Neutrophil (primary cell): ENCODE data around the gene ATP6V0A1.
A peak's percentile ranks its signal among the peaks of the same experiment; 100 is the strongest.

Experiments used
- H3K27ac ChIP-seq: fragments of 200-600 bp; sonication (generic); 2 replicates; pipeline ENCODE4 v1.5.1; 2016; ENCODE audit warnings: mild to moderate bottlenecking, moderate library complexity
- H3K27me3 ChIP-seq: fragments of 200-600 bp; sonication (generic); 2 replicates; pipeline ENCODE4 v1.6.0; 2016; ENCODE audit warnings: mild to moderate bottlenecking
- H3K36me3 ChIP-seq: fragments of 200-600 bp; sonication (generic); 2 replicates; pipeline ENCODE4 v1.5.1; 2017
- H3K4me1 ChIP-seq, 2 experiments: fragments of 200-600 bp in 1 of 2; sonication (generic) in 1 of 2; 1 replicate in 1 of 2; 2 replicates in 1 of 2; pipeline versions ENCODE4 v1.5.1 to v1.6.1; 2013 to 2016; ENCODE audit warnings: low read depth in 1 of 2, low read length in 1 of 2, mild to moderate bottlenecking in 1 of 2, moderate library complexity in 1 of 2; ENCODE audit not compliant: control insufficient read depth in 1 of 2, insufficient read depth in 1 of 2
- H3K4me3 ChIP-seq, 2 experiments: fragments of 200-600 bp in 1 of 2; sonication (generic) in 1 of 2; 1 replicate in 1 of 2; 2 replicates in 1 of 2; pipeline ENCODE4 v1.5.1; 2013 to 2016; ENCODE audit warnings: low read depth in 1 of 2, low read length in 1 of 2, mild to moderate bottlenecking in 1 of 2, moderate library complexity in 1 of 2
- H3K9me3 ChIP-seq: fragments of 200-600 bp; sonication (generic); 2 replicates; pipeline ENCODE4 v1.5.1; 2016
- TF ChIP-seq, protein P1 (sequence below): fragments of 200-600 bp; sonication (generic); IDR thresholded peaks from 2 replicates; pipeline ENCODE4 v1.5.1; 2016; ENCODE audit warnings: antibody characterized with exemption

The ATP6V0A1 gene

DNA sequence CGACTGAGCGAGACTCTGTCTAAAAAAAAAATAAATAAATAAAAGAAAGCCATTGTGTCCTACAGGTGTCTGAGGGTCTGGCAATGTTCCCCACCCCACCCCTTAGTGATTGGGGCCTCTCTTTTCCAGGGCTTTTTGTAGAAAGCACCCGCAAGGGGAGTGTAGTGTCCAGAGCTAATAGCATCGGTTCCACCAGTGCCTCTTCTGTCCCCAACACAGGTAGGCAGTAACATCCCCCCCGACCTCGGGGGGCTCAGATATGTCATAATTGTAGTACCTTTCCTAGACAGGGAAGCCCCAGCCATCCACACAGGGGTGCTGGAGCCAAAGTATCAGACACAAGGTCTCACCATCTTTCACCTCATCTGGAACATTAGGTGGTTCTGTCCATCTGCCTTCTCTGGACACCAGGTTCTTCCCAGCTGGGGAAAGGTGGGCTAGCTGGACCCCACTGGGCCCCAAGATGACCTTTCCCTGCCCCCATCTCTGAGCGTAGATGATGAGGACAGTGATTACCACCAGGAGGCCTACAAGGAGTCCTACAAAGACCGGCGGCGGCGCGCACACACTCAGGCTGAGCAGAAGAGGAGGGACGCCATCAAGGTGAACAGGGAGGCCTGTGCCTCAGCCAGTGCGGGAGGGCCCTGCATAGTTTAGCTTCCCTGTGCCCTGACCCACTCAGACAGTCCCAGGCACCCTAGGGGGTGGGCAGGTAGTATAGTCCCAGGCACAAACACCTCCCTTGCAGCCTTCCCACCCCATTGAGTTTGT lies 109.8 kb downstream of the ATP6V0A1 start:
- Histone ChIP-seq H3K27me3 (no peaks in the 10 kb centered on the region), H3K4me1 (peaks cover 43 to 48% of the 10 kb centered on the region in 2 experiments), H3K9me3 (no peaks in the 10 kb centered on the region), H3K27ac (peak overlapping the region; percentile 97), H3K36me3 (peaks cover 81% of the 10 kb centered on the region), H3K4me3 (peak overlapping the region in 1 of 2 experiments; percentile 95)
- TF ChIP-seq, protein P1, sequence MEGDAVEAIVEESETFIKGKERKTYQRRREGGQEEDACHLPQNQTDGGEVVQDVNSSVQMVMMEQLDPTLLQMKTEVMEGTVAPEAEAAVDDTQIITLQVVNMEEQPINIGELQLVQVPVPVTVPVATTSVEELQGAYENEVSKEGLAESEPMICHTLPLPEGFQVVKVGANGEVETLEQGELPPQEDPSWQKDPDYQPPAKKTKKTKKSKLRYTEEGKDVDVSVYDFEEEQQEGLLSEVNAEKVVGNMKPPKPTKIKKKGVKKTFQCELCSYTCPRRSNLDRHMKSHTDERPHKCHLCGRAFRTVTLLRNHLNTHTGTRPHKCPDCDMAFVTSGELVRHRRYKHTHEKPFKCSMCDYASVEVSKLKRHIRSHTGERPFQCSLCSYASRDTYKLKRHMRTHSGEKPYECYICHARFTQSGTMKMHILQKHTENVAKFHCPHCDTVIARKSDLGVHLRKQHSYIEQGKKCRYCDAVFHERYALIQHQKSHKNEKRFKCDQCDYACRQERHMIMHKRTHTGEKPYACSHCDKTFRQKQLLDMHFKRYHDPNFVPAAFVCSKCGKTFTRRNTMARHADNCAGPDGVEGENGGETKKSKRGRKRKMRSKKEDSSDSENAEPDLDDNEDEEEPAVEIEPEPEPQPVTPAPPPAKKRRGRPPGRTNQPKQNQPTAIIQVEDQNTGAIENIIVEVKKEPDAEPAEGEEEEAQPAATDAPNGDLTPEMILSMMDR = no peak

DNA sequence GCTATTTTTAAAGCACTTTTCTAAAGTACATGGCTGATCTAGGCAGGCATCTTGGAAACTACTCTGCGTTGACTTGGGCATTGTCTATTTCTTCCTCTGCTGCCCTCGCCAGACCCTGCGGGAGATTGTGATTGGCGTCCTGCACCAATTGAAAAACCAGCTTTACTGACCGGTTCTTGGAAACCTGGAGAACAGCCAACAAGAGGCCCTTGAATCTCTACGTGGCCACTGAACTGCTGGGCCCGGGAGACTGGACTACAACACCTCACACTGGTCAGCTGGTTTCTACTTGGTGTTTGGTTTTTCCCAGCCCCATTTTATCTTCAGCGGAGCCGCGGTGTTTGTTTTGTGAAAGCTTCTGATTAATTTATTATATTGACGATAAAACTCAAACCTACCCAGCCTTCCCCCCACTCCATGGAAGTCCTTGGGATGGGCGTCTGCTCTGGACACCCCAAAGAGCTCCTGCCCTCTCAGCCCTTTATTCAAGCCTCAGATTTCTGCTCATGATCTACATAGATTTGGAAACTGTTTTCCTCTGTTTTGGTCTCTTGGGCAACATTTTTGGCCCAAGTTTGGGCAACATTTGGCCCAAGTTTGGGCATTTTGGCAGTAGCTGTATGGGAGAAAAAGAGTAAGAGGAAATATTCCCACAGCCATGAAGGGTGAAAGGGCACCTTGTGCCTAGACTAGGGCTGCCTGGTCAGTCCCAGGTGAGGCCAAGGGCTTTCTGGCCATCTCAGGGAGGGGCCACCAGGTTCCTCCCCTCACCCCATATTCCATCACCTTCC lies 113.0 kb downstream of the ATP6V0A1 start:
- Histone ChIP-seq H3K36me3 (peaks cover 74% of the 10 kb centered on the region), H3K4me3 (no peak overlapping the region), H3K4me1 (peaks cover 34 to 41% of the 10 kb centered on the region in 2 experiments), H3K27ac (no peak overlapping the region), H3K27me3 (no peaks in the 10 kb centered on the region), H3K9me3 (no peaks in the 10 kb centered on the region)
- TF ChIP-seq, protein P1 = no peak
